ENCODE measurements around the gene TENM3. TPM values are rescaled to one million over a fixed set of nuclear protein-coding genes. Genes with fewer than 3 reads are reported as not detected.

The TENM3 gene
- total and polyA plus RNA-seq, 3 donors from 2014 or later, result 10.9 to 42.7 (median 42.2) TPM

GRCh38 chr4:182203872-182204411, 39.3 kb upstream of the TENM3 start:
- WGBS, 2 donors, result 87 to 91% methylated on average over 8 of the region's 8 CpGs
- H3K4me3 ChIP-seq, result no peak overlapping the region
- no peaks in the 10 kb centered on the region for H3K36me3 ChIP-seq (ENCODE audit: low read depth, missing control alignments)
- TF ChIP-seq CTCF (IDR thresholded peaks at IDR 0.05) (no peak), POLR2A (IDR thresholded peaks at IDR 0.05) (no peak)
- peaks cover 4% of the 10 kb centered on the region for H3K4me1 ChIP-seq
- H3K9me3 ChIP-seq, result no peaks in the 10 kb centered on the region
- H3K27ac ChIP-seq, result no peak overlapping the region
- H3K27me3 ChIP-seq, result no peaks in the 10 kb centered on the region
- intact Hi-C loops (cut with DNase I; ENCODE audit: low total_unique reads), result no loop called here
- no peak for DNase-seq

DNA sequence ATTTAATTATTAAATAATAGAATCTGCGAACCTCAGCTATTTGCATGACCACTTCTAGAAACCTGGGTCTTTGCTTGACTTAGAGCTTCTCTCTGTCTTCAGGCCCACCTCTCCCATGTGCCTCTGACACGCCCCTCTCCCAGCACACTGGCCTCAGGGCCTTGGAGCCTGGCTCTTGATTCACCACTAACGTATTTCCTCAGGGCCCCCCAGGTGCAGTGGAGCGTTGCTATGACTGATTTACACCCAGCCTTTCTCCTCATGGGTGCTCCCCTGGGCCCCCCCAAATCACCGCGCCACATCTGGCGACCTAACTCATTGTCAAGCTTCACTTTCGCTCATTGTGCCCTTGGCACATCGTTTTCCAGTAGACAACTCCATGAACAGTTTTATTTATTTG, 37.9 kb upstream of the TENM3 start:
- H3K4me3 ChIP-seq, result no peak overlapping the region
- peaks cover 4% of the 10 kb centered on the region for H3K4me1 ChIP-seq
- H3K9me3 ChIP-seq, result no peaks in the 10 kb centered on the region
- no peaks in the 10 kb centered on the region for H3K36me3 ChIP-seq (ENCODE audit: low read depth, missing control alignments)
- H3K27ac ChIP-seq, result no peak overlapping the region
- no peaks in the 10 kb centered on the region for H3K27me3 ChIP-seq
- 91 to 92% methylated on average over 9 of the region's 9 CpGs for WGBS, 2 donors
- no peak for DNase-seq
- intact Hi-C loops (cut with DNase I; ENCODE audit: low total_unique reads), result no loop called here
- no peak for TF ChIP-seq POLR2A (IDR thresholded peaks at IDR 0.05)
- TF ChIP-seq CTCF (IDR thresholded peaks at IDR 0.05), result no peak

DNA sequence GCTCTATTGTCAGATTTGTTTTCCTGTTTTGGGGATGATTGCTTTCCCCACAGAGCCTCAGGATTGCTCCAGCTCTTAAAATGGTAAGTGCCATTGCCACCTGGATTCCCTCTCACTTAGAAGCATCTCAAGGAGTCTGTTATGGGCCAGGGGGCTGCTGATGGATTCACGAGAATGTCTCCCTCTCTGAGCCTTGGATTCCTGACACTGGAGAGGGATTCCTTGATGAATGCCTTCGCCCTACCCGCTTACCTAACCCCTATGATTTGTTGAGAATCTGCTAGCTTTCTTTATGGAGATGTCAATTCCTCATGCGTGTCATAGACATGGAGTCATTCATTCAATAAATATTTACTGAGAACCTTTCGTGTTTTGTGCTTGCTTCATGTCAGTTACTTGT, 36.9 kb upstream of the TENM3 start:
- TF ChIP-seq POLR2A (IDR thresholded peaks at IDR 0.05) (no peak), CTCF (IDR thresholded peaks at IDR 0.05) (no peak)
- no peaks in the 10 kb centered on the region for H3K27me3 ChIP-seq
- no peak overlapping the region for H3K27ac ChIP-seq
- peaks cover 4% of the 10 kb centered on the region for H3K4me1 ChIP-seq
- no peak for DNase-seq
- H3K9me3 ChIP-seq, result no peaks in the 10 kb centered on the region
- 91 to 94% methylated on average over 5 of the region's 5 CpGs for WGBS, 2 donors
- no peaks in the 10 kb centered on the region for H3K36me3 ChIP-seq (ENCODE audit: low read depth, missing control alignments)
- intact Hi-C loops (cut with DNase I; ENCODE audit: low total_unique reads), result no loop called here
- H3K4me3 ChIP-seq, result no peak overlapping the region

DNA sequence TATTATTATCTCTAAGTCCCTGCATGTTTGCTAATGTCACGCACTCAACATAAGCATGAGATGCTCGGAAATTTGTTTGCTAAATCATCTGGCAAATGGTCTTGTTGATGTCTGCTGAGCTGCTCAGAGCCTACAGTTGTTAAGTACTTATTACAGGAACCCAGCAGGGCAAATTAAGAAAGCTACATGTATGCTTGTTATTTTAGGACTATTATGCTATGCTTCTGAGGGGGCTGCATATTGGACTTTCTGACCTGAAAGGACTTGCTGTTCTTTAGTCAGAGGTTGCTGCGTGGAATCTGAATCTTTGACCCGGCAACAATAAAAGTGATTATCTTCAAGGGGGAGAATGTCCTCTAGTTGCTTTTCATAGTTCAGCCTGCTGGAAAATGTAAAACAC, 36.3 kb upstream of the TENM3 start:
- 41% methylated on average over 4 of the region's 4 CpGs for WGBS, 2 donors
- Histone ChIP-seq H3K27me3 (no peaks in the 10 kb centered on the region), H3K4me1 (peaks cover 4% of the 10 kb centered on the region), H3K27ac (no peak overlapping the region), H3K4me3 (no peak overlapping the region), H3K36me3 (ENCODE audit: low read depth, missing control alignments) (no peaks in the 10 kb centered on the region), H3K9me3 (no peaks in the 10 kb centered on the region)
- intact Hi-C loops (cut with DNase I; ENCODE audit: low total_unique reads), result no loop called here
- DNase-seq, result no peak
- TF ChIP-seq POLR2A (IDR thresholded peaks at IDR 0.05) (no peak), CTCF (IDR thresholded peaks at IDR 0.05) (no peak)

- Histone ChIP-seq H3K27me3 (no peaks in the 10 kb centered on the region), H3K27ac (peak overlapping the region in 1 of 2 donors; percentile 42), H3K4me3 (no peak overlapping the region), H3K9me3 (no peaks in the 10 kb centered on the region), H3K4me1 (peaks cover 4% of the 10 kb centered on the region), H3K36me3 (ENCODE audit: low read depth, missing control alignments) (no peaks in the 10 kb centered on the region)
- intact Hi-C loops (cut with DNase I; ENCODE audit: low total_unique reads), result no loop called here
- no peak for TF ChIP-seq CTCF (IDR thresholded peaks at IDR 0.05)
- no peak for TF ChIP-seq POLR2A (IDR thresholded peaks at IDR 0.05)
- DNase-seq, result no peak
- WGBS, 2 donors, result 14 to 17% methylated on average over 2 of the region's 2 CpGs
Observed at GRCh38 chr4:182207830-182208396, 35.3 kb upstream of the TENM3 start.

All from testis (tissue), 3 donors.